GM19397 (cell line): ENCODE results near the gene TRAPPC2.
A peak's percentile ranks its signal among the peaks of the same experiment; 100 is the strongest.
"Not testable (repeated sequence)": the region's sequence is repeated elsewhere in the genome, so short reads cannot be mapped to it uniquely, and the experiment has no call there.

Experiments used
- ATAC-seq: cut with Tn5 transposase; IDR thresholded peaks from one replicate; pipeline ENCODE4 v1.9.1; 2021; ENCODE audit warnings: mild to moderate bottlenecking, moderate library complexity; ENCODE audit not compliant: unreplicated experiment

Gene TRAPPC2

GRCh38 chrX:13748486-13748885 is 14.1 kb upstream of the TRAPPC2 start:
- no peak for ATAC-seq

GRCh38 chrX:13747836-13748235 is 13.4 kb upstream of the TRAPPC2 start:
- no peak for ATAC-seq

- ATAC-seq = peak; percentile 89
Observed at GRCh38 chrX:13742397-13743176, 8.2 kb upstream of the TRAPPC2 start.

- no peak for ATAC-seq
Observed at GRCh38 chrX:13741695-13742094, 7.3 kb upstream of the TRAPPC2 start.

GRCh38 chrX:13733506-13733905 is 914 bp downstream of the TRAPPC2 start:
- ATAC-seq = no peak

GRCh38 chrX:13732246-13733067 is 2.0 kb downstream of the TRAPPC2 start:
- ATAC-seq = no peak

GRCh38 chrX:13730523-13730922 is 3.9 kb downstream of the TRAPPC2 start:
- not testable (repeated sequence) for ATAC-seq

- not testable (repeated sequence) for ATAC-seq
Observed at GRCh38 chrX:13726583-13726982, 7.8 kb downstream of the TRAPPC2 start.

GRCh38 chrX:13724878-13725277 is 9.5 kb downstream of the TRAPPC2 start:
- ATAC-seq = not testable (repeated sequence)

- no peak for ATAC-seq
Observed at GRCh38 chrX:13721819-13722519, 12.5 kb downstream of the TRAPPC2 start.

- no peak for ATAC-seq
Observed at GRCh38 chrX:13721371-13721770, 13.0 kb downstream of the TRAPPC2 start.

- ATAC-seq = no peak
Observed at GRCh38 chrX:13719192-13719856, 15.1 kb downstream of the TRAPPC2 start.

- no peak for ATAC-seq
Observed at GRCh38 chrX:13717700-13718472, 16.5 kb downstream of the TRAPPC2 start.

- ATAC-seq = no peak
Observed at GRCh38 chrX:13716905-13717304, 17.5 kb downstream of the TRAPPC2 start.

- ATAC-seq = no peak
Observed at GRCh38 chrX:13716455-13716854, 18.0 kb downstream of the TRAPPC2 start.

- no peak for ATAC-seq
Observed at GRCh38 chrX:13711141-13711540, 23.3 kb downstream of the TRAPPC2 start.

- no peak for ATAC-seq
Observed at GRCh38 chrX:13703589-13703988, 30.8 kb downstream of the TRAPPC2 start.

GRCh38 chrX:13703135-13703534 is 31.3 kb downstream of the TRAPPC2 start:
- no peak for ATAC-seq

GRCh38 chrX:13702111-13702789 is 32.2 kb downstream of the TRAPPC2 start:
- no peak for ATAC-seq

- no peak for ATAC-seq
Observed at GRCh38 chrX:13700380-13700779, 34.0 kb downstream of the TRAPPC2 start.
